ENCODE measurements around the gene MRGPRD.

Gene MRGPRD

GRCh38 chr11:68942095-68942620, 38.6 kb downstream of the MRGPRD start:
- H3K36me3 ChIP-seq (ENCODE audit: insufficient read depth, insufficient read length, low read length) = peaks cover 43% of the 10 kb centered on the region
- TF ChIP-seq SUZ12 (IDR thresholded peaks at IDR 0.05; ENCODE audit: extremely low read depth, insufficient read depth, insufficient read length) (no peak), ZNF274 (IDR thresholded peaks at IDR 0.05; ENCODE audit: low read depth, low read length) (no peak), YY1 (IDR thresholded peaks at IDR 0.05; ENCODE audit: insufficient read depth, insufficient read length) (no peak)
- H3K4me3 ChIP-seq (ENCODE audit: insufficient read length, low read depth) = no peak overlapping the region
- no peak for DNase-seq (ENCODE audit: low read depth, low spot score)
- H3K4me1 ChIP-seq (ENCODE audit: insufficient read depth, insufficient read length) = peaks cover 4% of the 10 kb centered on the region
- no peak overlapping the region for H3K9ac ChIP-seq (ENCODE audit: insufficient read length, low read depth)
- H3K9me3 ChIP-seq (ENCODE audit: insufficient read depth, low read length) = no peaks in the 10 kb centered on the region
- no peaks in the 10 kb centered on the region for H3K27me3 ChIP-seq (ENCODE audit: insufficient read depth, insufficient read length)

- TF ChIP-seq YY1 (IDR thresholded peaks at IDR 0.05; ENCODE audit: insufficient read depth, insufficient read length) (no peak), SUZ12 (IDR thresholded peaks at IDR 0.05; ENCODE audit: extremely low read depth, insufficient read depth, insufficient read length) (no peak), ZNF274 (IDR thresholded peaks at IDR 0.05; ENCODE audit: low read depth, low read length) (no peak)
- Histone ChIP-seq H3K36me3 (ENCODE audit: insufficient read depth, insufficient read length, low read length) (peaks cover 49% of the 10 kb centered on the region), H3K4me3 (ENCODE audit: insufficient read length, low read depth) (no peak overlapping the region), H3K27me3 (ENCODE audit: insufficient read depth, insufficient read length) (no peaks in the 10 kb centered on the region), H3K9me3 (ENCODE audit: insufficient read depth, low read length) (no peaks in the 10 kb centered on the region), H3K4me1 (ENCODE audit: insufficient read depth, insufficient read length) (no peaks in the 10 kb centered on the region), H3K9ac (ENCODE audit: insufficient read length, low read depth) (no peak overlapping the region)
- DNase-seq (ENCODE audit: low read depth, low spot score) = no peak
These were observed 39.3 kb downstream of the MRGPRD start for GRCh38 chr11:68941324-68942094.

GRCh38 chr11:68940651-68941323, 40.0 kb downstream of the MRGPRD start:
- no peak overlapping the region for H3K9ac ChIP-seq (ENCODE audit: insufficient read length, low read depth)
- no peak for DNase-seq (ENCODE audit: low read depth, low spot score)
- TF ChIP-seq SUZ12 (IDR thresholded peaks at IDR 0.05; ENCODE audit: extremely low read depth, insufficient read depth, insufficient read length) = no peak
- TF ChIP-seq YY1 (IDR thresholded peaks at IDR 0.05; ENCODE audit: insufficient read depth, insufficient read length) = no peak
- no peak for TF ChIP-seq ZNF274 (IDR thresholded peaks at IDR 0.05; ENCODE audit: low read depth, low read length)
- no peaks in the 10 kb centered on the region for H3K27me3 ChIP-seq (ENCODE audit: insufficient read depth, insufficient read length)
- H3K4me3 ChIP-seq (ENCODE audit: insufficient read length, low read depth) = no peak overlapping the region
- H3K36me3 ChIP-seq (ENCODE audit: insufficient read depth, insufficient read length, low read length) = peaks cover 56% of the 10 kb centered on the region
- H3K4me1 ChIP-seq (ENCODE audit: insufficient read depth, insufficient read length) = no peaks in the 10 kb centered on the region
- no peaks in the 10 kb centered on the region for H3K9me3 ChIP-seq (ENCODE audit: insufficient read depth, low read length)

GRCh38 chr11:68939583-68940555, 40.9 kb downstream of the MRGPRD start:
- peaks cover 63% of the 10 kb centered on the region for H3K36me3 ChIP-seq (ENCODE audit: insufficient read depth, insufficient read length, low read length)
- no peak overlapping the region for H3K9ac ChIP-seq (ENCODE audit: insufficient read length, low read depth)
- no peaks in the 10 kb centered on the region for H3K4me1 ChIP-seq (ENCODE audit: insufficient read depth, insufficient read length)
- DNase-seq (ENCODE audit: low read depth, low spot score) = no peak
- H3K9me3 ChIP-seq (ENCODE audit: insufficient read depth, low read length) = no peaks in the 10 kb centered on the region
- no peak overlapping the region for H3K4me3 ChIP-seq (ENCODE audit: insufficient read length, low read depth)
- no peaks in the 10 kb centered on the region for H3K27me3 ChIP-seq (ENCODE audit: insufficient read depth, insufficient read length)
- no peak for TF ChIP-seq ZNF274 (IDR thresholded peaks at IDR 0.05; ENCODE audit: low read depth, low read length)
- TF ChIP-seq SUZ12 (IDR thresholded peaks at IDR 0.05; ENCODE audit: extremely low read depth, insufficient read depth, insufficient read length) = no peak
- no peak for TF ChIP-seq YY1 (IDR thresholded peaks at IDR 0.05; ENCODE audit: insufficient read depth, insufficient read length)

- Histone ChIP-seq H3K4me1 (ENCODE audit: insufficient read depth, insufficient read length) (no peaks in the 10 kb centered on the region), H3K4me3 (ENCODE audit: insufficient read length, low read depth) (no peak overlapping the region), H3K9me3 (ENCODE audit: insufficient read depth, low read length) (no peaks in the 10 kb centered on the region), H3K9ac (ENCODE audit: insufficient read length, low read depth) (no peak overlapping the region), H3K36me3 (ENCODE audit: insufficient read depth, insufficient read length, low read length) (peaks cover 71% of the 10 kb centered on the region), H3K27me3 (ENCODE audit: insufficient read depth, insufficient read length) (no peaks in the 10 kb centered on the region)
- TF ChIP-seq ZNF274 (IDR thresholded peaks at IDR 0.05; ENCODE audit: low read depth, low read length) (no peak), SUZ12 (IDR thresholded peaks at IDR 0.05; ENCODE audit: extremely low read depth, insufficient read depth, insufficient read length) (no peak), YY1 (IDR thresholded peaks at IDR 0.05; ENCODE audit: insufficient read depth, insufficient read length) (no peak)
- no peak for DNase-seq (ENCODE audit: low read depth, low spot score)
These were observed 41.8 kb downstream of the MRGPRD start for GRCh38 chr11:68938816-68939582.

GRCh38 chr11:68938088-68938487, 42.7 kb downstream of the MRGPRD start:
- Histone ChIP-seq H3K4me3 (ENCODE audit: insufficient read length, low read depth) (no peak overlapping the region), H3K9ac (ENCODE audit: insufficient read length, low read depth) (no peak overlapping the region), H3K9me3 (ENCODE audit: insufficient read depth, low read length) (no peaks in the 10 kb centered on the region), H3K27me3 (ENCODE audit: insufficient read depth, insufficient read length) (no peaks in the 10 kb centered on the region), H3K4me1 (ENCODE audit: insufficient read depth, insufficient read length) (no peaks in the 10 kb centered on the region), H3K36me3 (ENCODE audit: insufficient read depth, insufficient read length, low read length) (peaks cover 80% of the 10 kb centered on the region)
- no peak for DNase-seq (ENCODE audit: low read depth, low spot score)
- TF ChIP-seq YY1 (IDR thresholded peaks at IDR 0.05; ENCODE audit: insufficient read depth, insufficient read length) (no peak), SUZ12 (IDR thresholded peaks at IDR 0.05; ENCODE audit: extremely low read depth, insufficient read depth, insufficient read length) (no peak), ZNF274 (IDR thresholded peaks at IDR 0.05; ENCODE audit: low read depth, low read length) (no peak)
